NCI-H2196 treated with DMSO at 0.1 percent for 48 hours (cell line): ENCODE data around the gene ZSCAN5C.
"Not testable (repeated sequence)": the region's sequence is repeated elsewhere in the genome, so short reads cannot be mapped to it uniquely, and the experiment has no call there.

Source experiments
- DNase-seq: peaks from one replicate; lab custom pipeline; 2025; ENCODE audit not compliant: unreplicated experiment; lab: John Stamatoyannopoulos, UW

ZSCAN5C gene

DNA sequence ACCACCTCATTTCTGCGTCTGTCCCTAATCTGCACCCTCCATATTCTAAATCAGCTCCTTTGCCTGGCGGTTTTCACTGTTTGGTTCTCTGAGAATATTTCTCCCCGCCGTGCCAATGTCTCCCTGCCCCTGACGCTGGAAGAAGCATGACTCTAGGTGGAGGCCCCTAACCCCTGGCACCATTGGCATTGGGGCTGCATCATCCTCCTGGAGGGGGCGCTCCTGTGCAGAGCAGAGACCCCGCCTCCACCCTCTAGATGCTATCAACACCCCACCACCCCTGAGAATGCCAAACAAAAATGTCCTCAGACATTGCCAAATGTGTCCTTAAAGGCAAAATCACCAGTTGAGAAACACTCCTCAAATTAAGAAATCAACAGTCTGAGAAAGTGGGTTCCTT, 11.0 kb upstream of the ZSCAN5C start:
- no peak for DNase-seq

DNA sequence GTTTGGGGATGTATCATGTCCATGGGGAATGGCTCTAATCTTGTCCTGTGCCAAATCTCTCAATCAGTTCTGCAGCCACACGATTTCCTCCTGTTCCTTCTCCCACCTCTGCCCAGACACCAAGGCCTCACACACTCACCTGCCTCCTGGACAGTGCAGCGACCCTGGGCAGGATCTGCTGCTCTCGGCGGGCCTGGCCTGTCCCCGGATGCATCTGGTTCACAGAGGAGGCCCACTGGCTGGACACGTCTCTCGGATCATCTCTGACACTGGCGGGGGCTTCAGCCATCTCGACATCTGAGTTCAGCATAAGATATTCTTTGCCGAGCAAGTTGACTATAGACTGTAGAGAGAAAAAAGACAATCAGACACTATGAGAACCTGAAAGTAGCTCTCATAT, 10.4 kb upstream of the ZSCAN5C start:
- DNase-seq = no peak

DNA sequence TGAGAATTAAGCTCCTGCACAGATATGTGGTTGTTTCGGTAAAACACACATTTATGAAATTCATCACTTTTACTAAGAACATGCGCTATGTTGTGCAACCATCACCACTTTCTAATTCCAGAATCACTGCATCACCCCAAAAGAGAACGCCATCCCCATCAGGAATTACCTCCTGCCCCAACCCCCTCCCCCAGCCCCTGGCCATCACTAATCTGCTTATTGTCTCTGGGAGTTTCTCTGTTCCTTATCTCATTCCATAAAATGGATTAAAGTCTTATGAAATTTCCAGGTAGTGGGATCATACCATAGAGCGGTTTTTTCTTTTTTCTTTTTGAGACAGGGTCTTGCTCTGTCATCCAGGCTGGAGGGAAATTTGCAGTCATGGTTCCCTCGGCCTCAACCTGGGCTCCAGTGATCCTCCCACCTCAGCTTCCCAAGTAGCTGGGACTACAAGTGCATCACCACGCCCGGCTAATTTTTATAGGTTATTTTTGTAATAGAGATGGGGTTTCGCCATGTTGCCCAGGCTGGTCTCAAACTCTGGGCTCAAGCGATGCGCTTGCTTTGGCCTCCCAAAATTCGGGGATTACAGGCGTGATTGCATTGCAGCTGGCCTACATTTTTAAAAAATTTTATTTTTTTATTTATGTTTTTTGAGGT, 8.0 kb upstream of the ZSCAN5C start:
- no peak for DNase-seq

DNA sequence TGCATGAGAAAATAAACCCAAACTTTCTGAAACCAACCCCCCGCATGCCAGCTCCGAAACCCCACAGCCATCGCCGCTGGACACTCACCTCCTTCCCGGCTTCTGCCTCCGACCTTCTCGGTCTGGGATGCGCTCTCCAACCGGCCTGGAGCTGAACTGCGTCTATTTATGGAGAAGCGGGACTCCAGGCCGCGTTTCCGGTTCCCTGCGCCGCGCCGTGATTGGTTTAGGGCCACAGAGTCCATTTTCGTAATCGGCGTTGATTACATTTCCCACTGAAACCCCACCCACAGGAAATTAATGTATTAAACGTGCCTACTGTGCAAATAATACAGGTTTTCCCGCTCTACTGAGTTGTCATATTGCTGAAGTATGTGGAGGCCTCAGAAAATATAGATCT, 4.4 kb upstream of the ZSCAN5C start, which contains the start of gene ZSCAN5B:
TSS of gene ZSCAN5B (minus strand) at position 138 of the 400 bp plus-strand sequence. CDS start 4,731 bp downstream, outside the sequence.
- not testable (repeated sequence) for DNase-seq

DNA sequence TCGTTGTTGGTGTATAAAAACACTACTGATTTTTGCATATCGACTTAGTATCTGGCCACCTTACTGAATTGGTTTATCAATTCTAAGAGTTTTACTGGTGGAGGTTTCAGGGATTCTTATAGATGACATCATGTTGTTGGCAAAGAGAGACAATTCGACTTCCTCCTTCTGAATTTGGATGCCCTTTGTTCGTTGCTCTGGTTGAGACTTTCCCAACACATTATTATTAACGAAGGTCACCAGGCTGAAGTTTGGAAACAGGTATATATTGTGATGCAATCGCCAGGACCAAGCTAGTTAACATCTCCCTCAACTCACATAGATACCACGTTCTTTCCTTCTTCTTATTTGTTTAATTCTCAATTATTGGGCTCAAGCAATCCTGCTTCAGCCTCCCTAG, 2.4 kb upstream of the ZSCAN5C start:
- DNase-seq = no peak

DNA sequence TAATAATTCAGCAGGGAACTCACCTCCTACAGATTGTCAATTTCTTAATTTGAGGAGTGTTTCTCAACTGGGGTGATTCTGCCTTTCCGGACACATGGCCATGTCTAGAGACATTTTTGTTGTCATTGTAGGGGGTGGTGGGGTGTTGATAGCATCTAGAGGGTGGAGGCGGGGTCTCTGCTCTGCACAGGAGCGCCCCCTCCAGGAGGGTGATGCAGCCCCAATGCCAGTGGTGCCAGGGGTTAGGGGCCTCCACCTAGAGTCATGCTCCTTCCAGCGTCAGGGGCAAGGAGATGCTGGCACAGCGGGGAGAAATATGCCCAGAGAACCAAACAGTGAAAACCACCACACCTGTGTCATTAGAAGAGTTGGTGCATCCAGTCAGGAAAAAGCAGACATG, 5.5 kb downstream of the ZSCAN5C start:
- DNase-seq = not testable (repeated sequence)

DNA sequence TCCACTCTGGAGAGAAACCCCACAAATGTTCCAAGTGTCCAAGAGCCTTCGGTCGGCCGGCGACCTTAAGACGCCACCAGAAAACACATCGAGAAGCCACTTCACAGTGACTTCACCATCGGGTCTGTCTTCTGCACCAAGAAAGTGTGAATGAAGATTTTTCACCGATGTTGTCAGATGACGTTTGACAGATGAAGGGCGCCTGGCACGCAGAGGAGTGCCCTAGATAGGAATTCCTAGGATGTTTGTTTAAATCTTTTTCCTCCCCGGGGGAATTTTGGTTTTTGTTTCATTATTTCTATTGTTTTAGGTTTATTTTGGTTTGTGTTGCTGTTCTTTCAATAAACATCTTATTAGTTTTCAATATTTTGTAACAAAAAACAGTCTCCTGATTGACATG, 7.0 kb downstream of the ZSCAN5C start:
- no peak for DNase-seq

DNA sequence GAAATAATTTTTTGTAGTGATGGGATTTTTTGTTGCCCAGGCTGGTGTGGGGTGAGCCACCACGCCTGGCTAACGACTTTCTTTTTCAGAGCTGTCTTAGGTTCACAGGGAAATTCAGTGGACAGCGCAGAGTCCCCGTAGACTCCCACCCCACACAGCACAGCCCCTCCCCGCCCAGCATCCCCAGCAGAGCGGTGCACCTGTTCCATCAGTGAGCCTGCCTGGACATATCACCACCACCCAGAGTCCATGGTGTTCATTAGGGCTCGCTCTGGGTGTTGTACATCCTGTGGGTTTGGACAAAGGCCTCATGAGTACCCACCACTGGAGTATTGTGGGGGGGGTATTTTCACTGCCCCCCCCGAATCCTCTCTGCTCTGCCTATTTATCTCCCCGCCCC, 8.0 kb downstream of the ZSCAN5C start:
- not testable (repeated sequence) for DNase-seq

DNA sequence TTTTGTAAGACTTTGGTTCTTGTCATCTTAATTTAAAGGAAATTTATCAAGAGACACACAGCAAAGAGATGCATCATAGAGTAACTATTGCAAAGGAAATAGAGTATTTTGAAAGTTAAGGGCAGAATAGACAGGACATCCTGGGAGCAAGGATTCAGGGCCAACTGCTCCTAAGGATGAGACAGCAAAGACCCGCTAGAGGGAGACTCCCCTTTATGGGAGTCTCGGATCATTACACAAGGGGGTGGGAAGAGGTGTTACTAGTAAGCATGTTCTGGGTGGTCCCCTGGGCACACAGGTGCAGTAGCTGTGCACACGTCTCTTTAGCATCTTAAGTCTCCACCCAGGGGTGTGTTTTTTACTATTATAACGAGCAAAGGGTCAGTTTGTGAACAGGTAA, 9.6 kb downstream of the ZSCAN5C start:
- no peak for DNase-seq

DNA sequence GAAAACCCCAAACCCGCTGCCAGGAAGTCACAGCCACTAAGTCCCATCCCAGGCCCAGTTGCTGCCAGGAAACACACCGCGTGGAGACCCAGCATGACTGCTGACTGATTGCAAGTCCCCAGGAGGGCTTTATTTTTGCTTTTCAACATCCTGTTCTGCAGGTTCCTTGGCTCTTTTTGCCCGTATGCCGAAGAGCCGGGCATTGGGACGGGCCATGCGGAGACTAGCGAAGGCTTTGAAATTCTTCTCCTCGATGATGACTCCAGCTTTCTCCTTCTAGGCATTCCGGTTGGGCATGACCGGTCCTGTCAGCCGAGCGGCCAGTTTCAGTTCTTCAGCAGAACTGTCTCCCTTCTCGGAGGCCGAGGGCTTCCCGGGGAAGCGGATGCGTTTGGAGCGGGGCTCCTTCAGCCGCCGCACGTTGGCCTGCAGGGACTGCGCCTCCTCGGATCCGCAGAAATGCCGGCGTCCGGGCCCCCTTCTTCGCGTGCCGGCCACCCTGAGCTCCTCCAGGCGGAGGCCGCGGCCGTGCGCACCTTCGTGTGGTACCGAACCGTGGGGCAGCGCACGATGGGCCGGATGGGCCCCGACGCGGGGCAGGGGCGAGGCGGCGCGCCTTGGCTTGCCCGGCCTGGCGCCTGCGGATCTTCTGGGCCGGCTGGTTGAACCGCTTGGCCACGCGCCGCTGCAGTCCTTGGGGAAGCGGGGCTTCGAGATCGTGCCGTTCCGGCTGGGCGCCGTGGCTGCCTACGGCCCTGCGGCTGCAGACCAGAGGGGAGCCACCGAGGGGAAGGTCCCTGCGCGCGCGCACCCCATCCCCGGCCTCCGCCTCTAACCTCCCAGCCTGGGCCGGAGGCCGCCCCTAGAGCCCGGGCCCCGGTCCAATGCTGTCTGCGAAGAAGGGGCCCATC, 15.2 kb downstream of the ZSCAN5C start:
- no peak for DNase-seq

DNA sequence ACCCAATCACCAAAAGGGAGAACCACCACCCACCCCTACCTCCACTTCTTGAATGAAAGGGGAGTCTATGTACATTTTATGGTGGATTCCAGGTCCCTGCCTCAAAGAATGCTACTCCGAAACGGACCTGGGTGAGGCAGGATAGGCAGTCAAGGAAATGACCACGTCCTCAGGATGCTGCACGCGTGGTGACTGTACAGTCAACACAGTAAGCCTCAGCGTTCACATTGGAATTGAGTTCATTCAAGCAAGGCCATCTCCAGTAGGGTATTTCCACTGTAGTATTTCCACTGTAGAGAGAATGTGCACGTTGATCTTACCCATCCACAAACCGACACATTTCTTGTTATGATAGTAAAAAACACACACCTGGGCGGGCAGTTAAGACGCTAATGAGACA, 16.9 kb downstream of the ZSCAN5C start:
- no peak for DNase-seq

DNA sequence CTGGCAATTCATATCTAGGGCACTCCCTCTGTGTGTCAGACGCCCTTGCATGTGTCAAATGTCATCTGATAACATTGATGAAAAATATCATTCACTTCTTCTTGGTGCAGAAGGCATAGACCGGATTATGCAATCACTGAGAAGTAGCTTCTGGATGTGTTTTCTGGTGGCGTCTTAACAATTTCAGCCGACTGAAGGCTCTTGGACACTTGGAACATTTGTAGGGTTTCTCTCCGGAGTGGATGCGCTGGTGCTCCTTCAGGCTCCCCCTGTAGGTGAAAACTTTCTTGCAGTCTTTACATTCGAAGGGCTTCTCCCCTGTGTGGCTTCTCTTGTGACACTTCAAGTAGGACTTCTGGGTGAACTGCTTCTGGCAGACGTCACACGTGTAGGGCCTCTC, 19.4 kb downstream of the ZSCAN5C start:
- DNase-seq = not testable (repeated sequence)

DNA sequence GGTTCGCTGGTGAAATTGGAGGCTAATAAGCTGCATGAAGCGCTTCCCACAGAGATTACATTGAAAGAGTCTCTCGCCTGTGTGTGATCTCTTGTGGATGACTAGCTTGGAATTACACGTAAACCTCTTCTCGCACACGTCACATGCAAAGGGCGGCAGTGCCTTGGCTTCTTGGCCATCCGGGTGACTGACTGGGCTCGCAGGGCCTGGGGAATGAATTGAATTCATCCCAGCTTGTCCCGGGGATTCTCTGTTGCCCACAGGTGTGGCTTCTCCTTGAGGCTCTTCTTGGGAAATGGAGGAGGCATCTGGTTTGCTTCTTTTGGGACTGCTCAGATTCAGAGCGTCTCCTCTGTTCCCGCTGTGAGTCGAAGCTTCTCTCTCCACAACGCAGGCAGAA, 19.8 kb downstream of the ZSCAN5C start:
- DNase-seq = no peak

DNA sequence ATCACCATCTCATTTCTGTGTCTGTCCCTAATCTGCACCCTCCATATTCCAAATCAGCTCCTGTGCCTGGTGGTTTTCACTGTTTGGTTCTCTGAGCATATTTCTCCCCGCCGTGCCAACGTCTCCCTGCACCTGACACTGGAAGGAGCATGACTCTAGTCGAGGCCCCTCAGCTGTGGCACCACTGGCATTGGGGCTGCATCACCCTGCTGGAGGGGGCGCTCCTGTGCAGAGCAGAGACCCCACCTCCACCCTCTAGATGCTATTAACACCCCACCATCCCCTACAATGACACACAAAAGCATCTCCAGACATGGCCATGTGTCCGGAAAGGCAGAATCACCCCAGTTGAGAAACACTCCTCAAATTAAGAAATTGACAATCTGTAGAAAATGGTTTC, 20.8 kb downstream of the ZSCAN5C start:
- no peak for DNase-seq

DNA sequence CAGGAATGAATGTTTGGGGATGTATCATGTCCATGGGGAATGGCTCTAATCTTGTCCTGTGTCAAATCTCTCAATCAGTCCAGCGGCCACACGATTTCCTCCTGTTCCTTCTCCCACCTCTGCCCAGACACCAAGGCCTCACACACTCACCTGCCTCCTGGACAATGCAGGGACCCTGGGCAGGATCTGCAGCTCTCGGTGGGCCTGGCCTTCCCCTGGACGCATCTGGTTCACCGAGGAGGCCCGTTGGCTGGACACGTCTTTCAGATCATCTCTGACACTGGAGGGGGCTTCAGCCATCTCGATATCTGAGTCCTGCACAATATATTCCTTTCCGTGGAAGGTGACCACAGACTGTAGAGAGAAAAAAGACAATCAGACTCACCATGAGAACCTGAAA, 21.4 kb downstream of the ZSCAN5C start:
- no peak for DNase-seq

DNA sequence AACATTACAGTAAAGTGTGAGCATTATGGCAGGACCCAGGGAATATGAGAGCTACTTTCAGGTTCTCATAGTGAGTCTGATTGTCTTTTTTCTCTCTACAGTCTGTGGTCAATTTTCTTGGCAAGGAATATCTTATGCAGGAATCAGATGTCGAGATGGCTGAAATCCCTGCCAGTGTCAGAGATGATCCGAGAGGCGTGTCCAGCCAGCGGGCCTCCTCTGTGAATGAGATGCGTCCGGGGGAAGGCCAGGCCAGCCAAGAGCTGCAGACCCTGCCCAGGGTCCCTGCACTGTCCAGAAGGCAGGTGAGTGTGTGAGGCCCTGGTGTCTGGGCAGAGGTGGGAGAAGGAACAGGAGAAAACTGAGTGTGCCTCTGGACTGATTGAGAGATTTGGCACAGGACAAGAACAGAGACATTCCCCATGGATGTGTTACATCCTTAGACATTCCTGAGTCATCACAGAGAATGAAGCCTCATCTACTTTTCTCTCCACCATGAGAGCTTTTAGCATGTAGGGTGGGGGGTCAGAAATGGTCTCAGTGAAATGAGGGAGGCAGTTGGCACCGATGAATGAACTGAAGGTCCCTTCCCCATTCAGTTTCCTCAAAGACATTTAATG, 43.2 kb downstream of the ZSCAN5C start:
- no peak for DNase-seq

DNA sequence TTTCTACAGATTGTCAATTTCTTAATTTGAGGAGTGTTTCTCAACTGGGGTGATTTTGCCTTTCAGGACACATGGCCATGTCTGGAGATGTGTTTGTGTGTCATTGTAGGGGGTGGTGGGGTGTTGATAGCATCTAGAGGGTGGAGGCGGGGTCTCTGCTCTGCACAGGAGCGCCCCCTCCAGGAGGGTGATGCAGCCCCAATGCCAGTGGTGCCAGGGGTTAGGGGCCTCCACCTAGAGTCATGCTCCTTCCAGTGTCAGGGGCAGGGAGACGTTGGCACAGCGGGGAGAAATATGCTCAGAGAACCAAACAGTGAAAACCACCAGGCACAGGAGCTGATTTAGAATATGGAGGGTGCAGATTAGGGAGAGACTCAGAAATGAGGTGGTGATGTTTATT, 43.7 kb downstream of the ZSCAN5C start:
- not testable (repeated sequence) for DNase-seq

DNA sequence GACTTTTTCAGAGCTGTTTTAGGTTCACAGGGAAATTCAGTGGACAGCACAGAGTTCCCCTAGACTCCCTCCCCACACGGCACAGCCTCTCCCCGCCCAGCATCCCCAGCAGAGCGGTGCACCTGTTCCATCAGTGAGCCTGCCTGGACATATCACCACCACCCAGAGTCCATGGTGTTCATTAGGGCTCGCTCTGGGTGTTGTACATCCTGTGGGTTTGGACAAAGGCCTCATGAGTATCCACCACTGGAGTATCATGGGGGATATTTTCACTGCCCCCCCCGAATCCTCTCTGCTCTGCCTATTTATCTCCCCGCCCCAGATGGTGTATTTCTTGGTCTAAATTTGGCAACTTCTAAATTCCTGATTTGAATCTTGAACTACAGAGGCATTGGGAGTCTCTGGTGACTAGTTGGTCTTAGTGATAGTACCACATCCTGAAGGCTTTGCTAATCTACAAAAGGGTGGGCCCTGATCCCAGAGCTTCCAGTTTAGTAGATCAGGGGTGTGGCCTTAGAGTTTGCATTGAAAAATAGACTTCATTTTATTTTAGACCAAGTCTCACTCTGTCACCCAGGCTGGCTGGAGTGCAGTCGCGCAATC, 46.8 kb downstream of the ZSCAN5C start:
- DNase-seq = not testable (repeated sequence)

DNA sequence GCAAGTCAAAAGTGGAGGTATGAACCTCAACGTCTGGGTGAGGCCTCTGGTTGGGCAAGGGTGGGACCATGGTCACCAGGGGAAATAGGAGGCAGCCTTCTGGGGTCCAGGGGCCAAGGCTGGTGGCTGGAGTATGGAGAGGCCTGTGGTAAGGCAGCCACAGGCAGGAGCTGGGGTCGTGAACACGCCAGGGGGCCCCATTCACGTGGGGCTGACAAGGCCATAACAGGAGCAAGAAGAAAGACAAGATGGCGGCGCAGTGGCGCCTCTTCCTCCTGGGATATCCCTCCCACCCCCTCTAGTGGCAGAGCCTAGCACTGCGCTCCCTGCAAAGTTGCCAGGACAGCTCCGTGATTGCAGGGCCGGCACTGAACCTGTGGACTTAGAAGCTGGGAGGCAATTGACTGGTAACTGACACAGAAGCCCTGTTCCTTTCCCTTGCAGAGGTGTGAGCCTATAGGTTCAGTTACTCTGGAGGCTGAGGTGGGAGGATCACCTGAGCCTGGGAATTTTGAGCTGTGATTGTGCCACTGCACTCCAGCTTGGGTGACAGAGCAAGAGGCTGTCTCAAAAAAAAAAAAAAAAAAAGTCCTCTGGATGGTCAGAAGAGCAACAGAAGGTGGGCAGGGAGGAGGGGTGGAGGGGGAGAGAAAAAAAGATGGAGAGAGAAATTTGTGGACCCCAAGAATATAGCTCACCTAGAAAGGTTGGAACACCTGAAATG, 50.8 kb downstream of the ZSCAN5C start:
- peak; percentile 7 for DNase-seq

DNA sequence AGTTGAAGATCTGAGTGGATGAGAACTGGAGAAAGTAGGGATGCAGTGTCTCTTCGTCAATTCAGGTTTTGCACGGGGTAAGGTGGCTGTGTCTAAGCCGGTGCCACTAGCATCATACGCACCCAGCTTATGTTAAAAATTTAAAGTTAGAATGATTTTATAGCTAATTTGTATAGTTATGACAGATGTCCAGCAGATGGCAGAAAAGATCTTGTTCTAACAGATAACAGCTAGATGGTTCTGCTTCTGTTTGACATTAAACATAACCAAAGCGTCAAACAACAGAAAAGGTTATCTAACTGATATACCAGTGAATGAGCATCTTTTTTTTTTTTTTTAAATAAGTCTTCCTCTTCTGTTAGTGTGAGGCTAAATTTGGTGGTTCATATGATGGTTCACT, 51.7 kb downstream of the ZSCAN5C start:
- DNase-seq = peak; percentile 22

DNA sequence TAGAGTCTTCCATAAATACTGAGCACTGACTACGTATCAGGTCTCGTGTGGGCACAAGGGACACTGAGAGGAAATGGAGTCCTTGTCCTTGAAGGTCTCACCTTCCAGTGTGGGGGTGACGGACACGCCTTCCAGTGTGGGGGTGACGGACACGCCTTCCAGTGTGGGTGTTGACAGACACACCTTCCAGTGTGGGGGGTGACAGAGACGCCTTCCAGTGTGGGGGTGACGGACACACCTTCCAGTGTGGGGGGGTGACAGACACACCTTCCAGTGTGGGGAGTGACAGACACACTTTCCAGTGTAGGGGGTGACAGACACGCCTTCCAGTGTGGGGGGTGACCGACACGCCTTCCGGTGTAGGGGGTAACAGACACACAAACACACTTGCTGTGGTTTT, 56.2 kb downstream of the ZSCAN5C start:
- no peak for DNase-seq
